PC-9 (cell line): ENCODE results near the gene CHKB. TPM values are rescaled to one million over a fixed set of nuclear protein-coding genes. Genes with fewer than 3 reads are reported as not detected.

Experiments
- BruUV-seq: library from RNA; stranded (reverse); fragments of 400-500 nt; replicated peaks from 2 replicates; lab custom pipeline; 2021; lab: Mats Ljungman, UMichigan
- CTCF ChIA-PET: fragments of 300-600 bp; sonication (Branson Sonifier 250); formaldehyde crosslinking; loops from one replicate; lab custom pipeline; 2022; ENCODE audit warnings: antibody characterized with exemption; lab: Charles Lee
- POLR2A ChIA-PET: fragments of 300-600 bp; sonication (Branson Sonifier 250); formaldehyde crosslinking; loops from one replicate; lab custom pipeline; 2022; ENCODE audit warnings: antibody characterized with exemption; ENCODE audit not compliant: unreplicated experiment; lab: Charles Lee
- DNase-seq, 2 experiments: peaks; one replicate each; pipeline versions ENCODE4 v3.0.0 to v3.0.0-alpha.2; 2015 to 2022; ENCODE audit warnings: mixed read lengths in 1 of 2
- H2AFZ ChIP-seq: fragments of 200-600 bp; sonication (generic); 2 replicates; pipeline ENCODE4 v1.8.1; 2017; ENCODE audit warnings: antibody characterized with exemption
- H3F3A ChIP-seq: fragments of 200-600 bp; sonication (generic); 2 replicates; pipeline ENCODE4 v1.8.1; 2017; ENCODE audit warnings: antibody characterized with exemption, mild to moderate bottlenecking, low read depth; ENCODE audit not compliant: insufficient read depth
- H3K27ac ChIP-seq: fragments of 200-600 bp; sonication (generic); 2 replicates; pipeline ENCODE4 v1.6.1; 2016; ENCODE audit warnings: mixed run types
- H3K27me3 ChIP-seq: fragments of 200-600 bp; sonication (generic); 2 replicates; pipeline ENCODE4 v1.6.1; 2016; ENCODE audit warnings: low read depth, mixed run types; ENCODE audit not compliant: insufficient read depth
- H3K36me3 ChIP-seq: fragments of 200-600 bp; sonication (generic); 2 replicates; pipeline ENCODE4 v1.6.1; 2016; ENCODE audit warnings: low read depth, mixed run types
- H3K4me1 ChIP-seq: fragments of 200-600 bp; sonication (generic); replicated peaks from 2 replicates; pipeline ENCODE4 v1.6.1; 2016; ENCODE audit warnings: mixed run types; ENCODE audit not compliant: insufficient read depth
- H3K4me2 ChIP-seq: fragments of 200-600 bp; sonication (generic); 2 replicates; pipeline ENCODE4 v1.6.1; 2017; ENCODE audit warnings: mixed run types
- H3K4me3 ChIP-seq: fragments of 200-600 bp; sonication (generic); 2 replicates; pipeline ENCODE4 v1.6.1; 2016; ENCODE audit warnings: mixed run types
- H3K79me2 ChIP-seq: fragments of 200-600 bp; sonication (generic); 2 replicates; pipeline ENCODE4 v1.6.1; 2017; ENCODE audit warnings: low read depth, mixed run types
- H3K9me2 ChIP-seq: fragments of 200-600 bp; sonication (generic); 2 replicates; pipeline ENCODE4 v1.8.1; 2017; ENCODE audit warnings: mild to moderate bottlenecking; ENCODE audit not compliant: insufficient read depth
- H3K9me3 ChIP-seq: fragments of 200-600 bp; sonication (generic); 2 replicates; pipeline ENCODE4 v1.8.1; 2016; ENCODE audit warnings: low read depth; ENCODE audit not compliant: insufficient read depth
- H4K20me1 ChIP-seq: fragments of 200-600 bp; sonication (generic); 2 replicates; pipeline ENCODE4 v1.8.1; 2017; ENCODE audit not compliant: insufficient read depth
- EZH2 ChIP-seq: fragments of 200-600 bp; sonication (generic); IDR thresholded peaks from 2 replicates; pipeline ENCODE4 v1.8.0; 2017; ENCODE audit warnings: antibody characterized with exemption, low read depth
- intact Hi-C: fragments of 100-400 bp; cut with micrococcal nuclease; formaldehyde crosslinking; loops from one replicate; pipeline ENCODE4 v1.10.0; 2022; ENCODE audit not compliant: unreplicated experiment
- total RNA-seq: library from RNA; stranded (reverse); gene quantifications from 2 replicates; pipeline ENCODE4 v1.2.3, GENCODE V29; 2021
- TF ChIP-seq, protein P1 (sequence below): fragments of 200-600 bp; sonication (generic); conservative IDR thresholded peaks from 2 replicates; pipeline ENCODE4 v1.6.1; 2017; ENCODE audit warnings: mixed run types, antibody characterized with exemption, mild to moderate bottlenecking, moderate library complexity

CHKB gene
- total RNA-seq, 1 experiment from 2014 or later, result 60.0 TPM

DNA sequence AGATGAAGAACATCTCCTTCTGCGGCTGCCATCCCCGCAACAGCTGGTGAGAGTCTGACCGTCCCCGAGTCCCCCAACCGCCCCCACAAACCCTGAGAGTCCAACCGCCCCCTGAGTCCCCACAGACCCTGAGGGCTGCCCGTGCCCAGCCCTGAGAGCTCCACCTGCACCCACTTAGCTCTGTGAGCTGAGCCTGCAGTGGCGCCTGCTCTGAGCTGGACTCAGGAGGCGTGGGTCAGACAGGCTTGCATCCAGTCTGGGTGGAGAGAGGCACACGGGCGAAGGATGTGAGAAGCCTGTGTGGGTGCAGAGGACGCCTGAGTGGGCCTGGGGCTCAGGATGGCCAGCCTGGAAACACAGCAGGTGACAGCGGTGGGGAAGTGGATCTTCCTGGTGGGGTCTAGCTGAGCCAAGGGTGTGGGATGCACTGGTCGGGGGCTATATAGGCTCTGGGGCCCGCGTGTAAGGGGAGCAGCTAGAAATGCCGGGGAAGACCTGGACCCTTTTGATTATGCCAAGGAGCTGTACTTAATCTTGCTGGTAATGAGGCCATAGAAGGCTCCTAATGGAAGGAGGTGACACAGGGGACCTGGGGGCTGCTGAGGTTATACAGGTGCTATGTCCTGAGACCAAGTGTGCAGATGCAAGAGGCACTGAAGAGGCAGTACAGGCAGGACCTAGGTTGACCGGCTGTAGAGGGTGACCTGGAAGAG lies 24.5 kb upstream of the CHKB start:
- no peak for DNase-seq
- Histone ChIP-seq H2AFZ (no peak overlapping the region), H3F3A (peaks cover 13% of the 10 kb centered on the region), H3K9me3 (no peaks in the 10 kb centered on the region), H3K27ac (no peak overlapping the region), H3K4me3 (no peak overlapping the region), H3K27me3 (peaks cover 89% of the 10 kb centered on the region), H3K36me3 (no peaks in the 10 kb centered on the region), H4K20me1 (no peaks in the 10 kb centered on the region; the same call in none of the 2 replicates), H3K79me2 (no peaks in the 10 kb centered on the region), H3K9me2 (no peaks in the 10 kb centered on the region), H3K4me1 (no peaks in the 10 kb centered on the region), H3K4me2 (no peak overlapping the region)
- intact Hi-C loops, result no loop called here
- CTCF ChIA-PET, result interaction anchor here (0.7 kb wide), 1 partner anchor 50 kb away, joined by 10 read pairs; no protein-coding TSS in a partner anchor
- no TSS peak for BruUV-seq
- TF ChIP-seq, protein P1, sequence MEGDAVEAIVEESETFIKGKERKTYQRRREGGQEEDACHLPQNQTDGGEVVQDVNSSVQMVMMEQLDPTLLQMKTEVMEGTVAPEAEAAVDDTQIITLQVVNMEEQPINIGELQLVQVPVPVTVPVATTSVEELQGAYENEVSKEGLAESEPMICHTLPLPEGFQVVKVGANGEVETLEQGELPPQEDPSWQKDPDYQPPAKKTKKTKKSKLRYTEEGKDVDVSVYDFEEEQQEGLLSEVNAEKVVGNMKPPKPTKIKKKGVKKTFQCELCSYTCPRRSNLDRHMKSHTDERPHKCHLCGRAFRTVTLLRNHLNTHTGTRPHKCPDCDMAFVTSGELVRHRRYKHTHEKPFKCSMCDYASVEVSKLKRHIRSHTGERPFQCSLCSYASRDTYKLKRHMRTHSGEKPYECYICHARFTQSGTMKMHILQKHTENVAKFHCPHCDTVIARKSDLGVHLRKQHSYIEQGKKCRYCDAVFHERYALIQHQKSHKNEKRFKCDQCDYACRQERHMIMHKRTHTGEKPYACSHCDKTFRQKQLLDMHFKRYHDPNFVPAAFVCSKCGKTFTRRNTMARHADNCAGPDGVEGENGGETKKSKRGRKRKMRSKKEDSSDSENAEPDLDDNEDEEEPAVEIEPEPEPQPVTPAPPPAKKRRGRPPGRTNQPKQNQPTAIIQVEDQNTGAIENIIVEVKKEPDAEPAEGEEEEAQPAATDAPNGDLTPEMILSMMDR, result no peak
- TF ChIP-seq EZH2, result peak; percentile 56; the same call in 1 of the 2 replicates
- POLR2A ChIA-PET, result no interaction called here

DNA sequence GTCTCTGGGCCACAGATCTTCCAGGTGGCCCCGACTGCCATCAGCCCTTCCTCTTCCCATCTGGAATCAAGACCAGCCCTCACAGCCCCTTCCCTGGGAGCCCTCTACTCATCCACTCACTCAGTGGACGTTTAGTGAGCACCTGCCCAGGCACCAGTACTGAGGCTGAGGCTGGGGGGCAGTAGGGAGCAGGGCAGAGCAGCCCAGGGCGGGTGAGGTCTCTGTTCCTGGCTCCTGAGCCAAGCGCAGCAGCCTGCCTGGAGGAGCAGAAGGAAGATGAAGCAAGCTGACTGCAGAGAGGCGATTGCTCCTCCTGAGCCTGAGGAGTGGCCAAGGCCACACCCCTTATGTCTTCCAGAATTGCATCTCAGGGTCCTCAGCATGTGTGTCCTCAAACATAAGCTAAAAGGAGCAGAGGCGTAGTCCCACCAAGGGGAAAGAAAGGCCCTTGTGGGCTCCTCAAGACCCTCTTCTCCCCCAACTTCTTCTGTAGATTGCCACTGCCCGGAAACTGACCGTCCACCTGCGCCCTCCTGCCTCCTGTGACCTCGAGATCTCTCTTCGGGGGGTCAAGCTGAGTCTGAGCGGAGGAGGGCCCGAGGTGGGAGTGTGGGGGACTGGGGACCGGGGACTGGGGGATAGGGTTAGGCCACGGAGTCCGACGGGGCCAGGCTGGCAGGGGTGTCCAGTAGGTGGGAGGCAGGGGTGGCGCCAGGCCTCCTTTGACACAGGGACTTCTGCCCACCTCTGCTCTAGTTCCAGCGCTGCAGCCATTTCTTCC lies 23.7 kb upstream of the CHKB start:
- Histone ChIP-seq H3K9me2 (no peaks in the 10 kb centered on the region), H3K4me3 (no peak overlapping the region), H2AFZ (no peak overlapping the region), H3K4me1 (no peaks in the 10 kb centered on the region), H3K27ac (no peak overlapping the region), H3K36me3 (no peaks in the 10 kb centered on the region), H3K9me3 (no peaks in the 10 kb centered on the region), H3K79me2 (no peaks in the 10 kb centered on the region), H3F3A (peaks cover 12% of the 10 kb centered on the region; the same call in 1 of the 2 replicates), H3K27me3 (peaks cover 89% of the 10 kb centered on the region), H3K4me2 (no peak overlapping the region), H4K20me1 (no peaks in the 10 kb centered on the region; the same call in 1 of the 2 replicates)
- BruUV-seq, result no TSS peak
- ChIA-PET CTCF (no interaction called here), POLR2A (no interaction called here)
- DNase-seq, result no peak
- TF ChIP-seq, protein P1, result no peak
- TF ChIP-seq EZH2, result no peak
- intact Hi-C loops, result no loop called here

DNA sequence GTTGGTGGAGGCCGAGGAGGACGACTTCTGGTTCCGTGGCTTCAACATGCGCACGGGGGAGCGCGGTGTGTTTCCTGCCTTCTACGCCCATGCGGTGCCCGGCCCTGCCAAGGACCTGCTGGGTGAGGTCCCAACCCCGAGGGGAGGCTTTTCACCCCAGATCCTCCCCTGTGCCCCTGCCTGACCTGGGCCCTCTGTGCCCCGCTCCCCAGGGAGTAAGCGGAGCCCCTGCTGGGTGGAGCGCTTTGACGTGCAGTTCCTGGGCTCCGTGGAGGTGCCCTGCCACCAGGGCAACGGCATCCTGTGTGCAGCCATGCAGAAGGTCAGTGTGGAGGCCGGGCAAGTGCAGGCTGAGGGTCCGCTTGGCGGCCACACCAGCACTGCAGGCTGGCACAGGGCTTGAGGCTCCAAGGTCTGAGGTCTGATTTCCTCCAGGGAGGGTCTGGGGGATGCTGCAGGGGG lies 23.0 kb upstream of the CHKB start:
- POLR2A ChIA-PET, result no interaction called here
- no peak for DNase-seq
- TF ChIP-seq, protein P1, result no peak
- no peak for TF ChIP-seq EZH2
- Histone ChIP-seq H3K79me2 (no peaks in the 10 kb centered on the region), H3K27me3 (peaks cover 87% of the 10 kb centered on the region), H4K20me1 (no peaks in the 10 kb centered on the region; the same call in 1 of the 2 replicates), H3K4me3 (no peak overlapping the region), H3K4me2 (no peak overlapping the region), H3K4me1 (no peaks in the 10 kb centered on the region), H3K27ac (no peak overlapping the region), H3F3A (peaks cover 12% of the 10 kb centered on the region; the same call in 1 of the 2 replicates), H3K9me2 (no peaks in the 10 kb centered on the region), H3K9me3 (no peaks in the 10 kb centered on the region), H2AFZ (no peak overlapping the region), H3K36me3 (no peaks in the 10 kb centered on the region)
- CTCF ChIA-PET, result no interaction called here
- intact Hi-C loops, result no loop called here
- no TSS peak for BruUV-seq
